ENCODE measurements around the gene MCMBP.
A peak's percentile ranks its signal among the peaks of the same experiment; 100 is the strongest.
"Not testable (repeated sequence)": the region's sequence is repeated elsewhere in the genome, so short reads cannot be mapped to it uniquely, and the experiment has no call there.

Gene MCMBP

DNA sequence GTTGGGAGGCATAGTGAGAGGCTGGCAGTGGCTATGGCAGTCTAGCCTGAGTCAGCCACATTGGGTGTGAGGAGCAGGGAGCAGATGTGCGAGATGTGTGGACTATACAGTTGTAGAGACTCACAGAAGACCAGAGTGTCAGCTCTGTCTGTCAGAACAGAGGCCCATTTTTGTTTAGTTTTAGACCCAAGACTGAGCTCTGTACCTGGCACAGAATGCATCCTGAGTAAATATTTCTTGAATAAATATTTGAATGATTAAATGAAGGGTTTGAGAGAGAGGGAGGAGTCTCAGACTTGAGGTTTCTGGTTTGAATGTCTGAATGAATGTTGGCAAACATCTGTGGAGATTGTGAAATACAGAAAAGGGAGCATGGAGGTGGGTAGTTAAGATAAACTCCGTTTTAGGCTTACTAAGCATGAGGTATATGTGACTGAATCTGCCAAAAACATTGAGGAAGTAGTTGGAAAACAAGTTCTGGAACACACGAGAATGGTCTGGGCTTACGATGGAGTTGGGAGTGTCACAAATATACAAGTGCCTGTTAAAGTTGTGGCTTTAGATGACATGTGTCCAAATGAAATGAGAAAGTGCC, 23.5 kb upstream of the MCMBP start:
- Histone ChIP-seq H3K9me3 (ENCODE audit: control insufficient read depth, low read length) (no peaks in the 10 kb centered on the region), H3K4me3 (ENCODE audit: insufficient read depth, low read depth, low read length, poor library complexity, severe bottlenecking) (no peak overlapping the region), H3K4me1 (ENCODE audit: control insufficient read depth, insufficient read depth, low read length, poor library complexity, severe bottlenecking) (peaks cover 10% of the 10 kb centered on the region), H3K27ac (ENCODE audit: insufficient read depth, low read length, poor library complexity, severe bottlenecking) (no peak overlapping the region), H3K36me3 (ENCODE audit: control insufficient read depth, insufficient read depth, low read length) (peaks cover 10% of the 10 kb centered on the region), H3K27me3 (replicated peaks; ENCODE audit: control insufficient read depth, insufficient read depth, low read length, poor library complexity, severe bottlenecking) (no peaks in the 10 kb centered on the region)
- DNase-seq, result no peak

DNA sequence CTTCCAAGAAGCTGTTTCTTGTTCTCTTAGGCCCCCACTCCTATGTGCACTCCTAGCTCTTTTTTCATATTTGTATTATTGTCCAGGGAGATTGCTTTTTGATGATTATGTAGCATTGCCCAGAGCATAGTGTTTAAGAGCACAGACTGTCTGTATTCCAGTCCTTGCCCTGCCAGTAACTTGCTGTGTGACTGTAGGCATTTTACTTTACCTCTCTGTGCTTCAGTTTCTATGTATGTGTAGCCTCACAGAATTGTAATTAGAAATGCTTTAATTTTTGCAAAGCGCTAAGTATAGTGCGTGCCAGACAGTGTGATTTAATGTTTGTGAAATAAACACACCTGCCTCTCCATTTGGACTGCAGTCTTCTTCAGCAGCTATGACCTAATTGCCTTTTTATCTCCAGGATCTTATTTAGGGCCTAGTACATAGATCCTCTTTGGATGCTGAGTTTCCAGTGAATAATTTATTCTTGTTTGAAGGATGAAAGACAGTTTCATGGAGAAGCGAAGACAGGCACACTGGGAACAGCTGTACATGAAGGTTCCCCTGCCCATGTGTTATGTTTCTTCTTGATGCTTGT, 21.3 kb upstream of the MCMBP start:
- Histone ChIP-seq H3K9me3 (ENCODE audit: control insufficient read depth, low read length) (no peaks in the 10 kb centered on the region), H3K4me1 (ENCODE audit: control insufficient read depth, insufficient read depth, low read length, poor library complexity, severe bottlenecking) (peaks cover 10% of the 10 kb centered on the region), H3K27ac (ENCODE audit: insufficient read depth, low read length, poor library complexity, severe bottlenecking) (no peak overlapping the region), H3K36me3 (ENCODE audit: control insufficient read depth, insufficient read depth, low read length) (peaks cover 9% of the 10 kb centered on the region), H3K27me3 (replicated peaks; ENCODE audit: control insufficient read depth, insufficient read depth, low read length, poor library complexity, severe bottlenecking) (no peaks in the 10 kb centered on the region), H3K4me3 (ENCODE audit: insufficient read depth, low read depth, low read length, poor library complexity, severe bottlenecking) (no peak overlapping the region)
- DNase-seq, result no peak

DNA sequence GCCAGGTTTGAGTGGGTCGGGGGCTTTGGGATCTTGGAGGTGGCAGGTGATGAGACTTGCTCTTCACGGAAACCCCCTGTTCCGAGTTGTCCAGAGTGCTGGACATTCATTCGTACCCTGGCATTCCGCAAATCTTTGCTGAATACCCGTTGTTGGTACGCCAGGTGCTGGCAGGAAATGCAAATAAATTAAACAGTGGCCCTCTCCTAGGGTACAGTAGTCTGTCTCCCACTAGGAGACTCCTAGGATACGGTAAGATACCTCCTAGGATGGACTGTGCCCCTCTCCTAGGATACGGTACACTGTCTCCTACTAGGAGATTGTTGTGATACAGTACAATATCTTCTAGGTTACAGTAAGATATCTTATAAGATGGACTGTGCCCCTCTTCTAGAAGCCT, 20.4 kb upstream of the MCMBP start:
- peak overlapping the region; percentile 82 for H3K4me3 ChIP-seq (ENCODE audit: insufficient read depth, low read depth, low read length, poor library complexity, severe bottlenecking)
- H3K4me1 ChIP-seq (ENCODE audit: control insufficient read depth, insufficient read depth, low read length, poor library complexity, severe bottlenecking), result peaks cover 10% of the 10 kb centered on the region
- peak overlapping the region; percentile 88 for H3K27ac ChIP-seq (ENCODE audit: insufficient read depth, low read length, poor library complexity, severe bottlenecking)
- DNase-seq, result no peak
- no peaks in the 10 kb centered on the region for H3K9me3 ChIP-seq (ENCODE audit: control insufficient read depth, low read length)
- H3K27me3 ChIP-seq (replicated peaks; ENCODE audit: control insufficient read depth, insufficient read depth, low read length, poor library complexity, severe bottlenecking), result no peaks in the 10 kb centered on the region
- H3K36me3 ChIP-seq (ENCODE audit: control insufficient read depth, insufficient read depth, low read length), result peaks cover under 1% of the 10 kb centered on the region

GRCh38 chr10:119892188-119893065, 19.8 kb upstream of the MCMBP start, which contains the start of gene SEC23IP:
Gene SEC23IP, plus strand, starts transcription at chr10:119892730. Its CDS starts 53 bp downstream, at chr10:119892783.
- Histone ChIP-seq H3K27me3 (replicated peaks; ENCODE audit: control insufficient read depth, insufficient read depth, low read length, poor library complexity, severe bottlenecking) (no peaks in the 10 kb centered on the region), H3K36me3 (ENCODE audit: control insufficient read depth, insufficient read depth, low read length) (no peaks in the 10 kb centered on the region), H3K4me3 (ENCODE audit: insufficient read depth, low read depth, low read length, poor library complexity, severe bottlenecking) (peak within 1 kb of the TSS; percentile 82), H3K27ac (ENCODE audit: insufficient read depth, low read length, poor library complexity, severe bottlenecking) (peak within 1 kb of the TSS; percentile 88), H3K4me1 (ENCODE audit: control insufficient read depth, insufficient read depth, low read length, poor library complexity, severe bottlenecking) (peaks cover 10% of the 10 kb centered on the region), H3K9me3 (ENCODE audit: control insufficient read depth, low read length) (no peaks in the 10 kb centered on the region)
- peak; percentile 74 to 86 (median 86) for DNase-seq

DNA sequence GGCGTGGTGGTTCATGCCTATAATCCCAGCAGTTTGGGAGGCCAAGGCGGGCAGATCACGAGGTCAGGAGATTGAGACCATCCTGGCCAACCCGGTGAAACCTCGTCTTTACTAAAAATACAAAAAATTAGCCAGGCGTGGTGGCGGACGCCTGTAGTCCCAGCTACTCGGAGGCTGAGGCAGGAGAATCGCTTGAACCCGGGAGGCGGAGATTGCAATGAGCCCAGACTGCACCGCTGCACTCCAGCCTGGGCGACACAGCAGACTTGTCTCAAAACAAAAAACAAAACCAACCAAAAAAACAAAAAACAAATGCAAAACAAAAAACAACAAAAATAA, 19.2 kb upstream of the MCMBP start:
- H3K27me3 ChIP-seq (replicated peaks; ENCODE audit: control insufficient read depth, insufficient read depth, low read length, poor library complexity, severe bottlenecking); H3K9me3 ChIP-seq (ENCODE audit: control insufficient read depth, low read length); DNase-seq; H3K27ac ChIP-seq (ENCODE audit: insufficient read depth, low read length, poor library complexity, severe bottlenecking); H3K4me1 ChIP-seq (ENCODE audit: control insufficient read depth, insufficient read depth, low read length, poor library complexity, severe bottlenecking); H3K36me3 ChIP-seq (ENCODE audit: control insufficient read depth, insufficient read depth, low read length): not testable (repeated sequence)
- peak overlapping the region; percentile 82 for H3K4me3 ChIP-seq (ENCODE audit: insufficient read depth, low read depth, low read length, poor library complexity, severe bottlenecking)

- not testable (repeated sequence) for H3K9me3 ChIP-seq (ENCODE audit: control insufficient read depth, low read length); H3K36me3 ChIP-seq (ENCODE audit: control insufficient read depth, insufficient read depth, low read length); DNase-seq; H3K27me3 ChIP-seq (replicated peaks; ENCODE audit: control insufficient read depth, insufficient read depth, low read length, poor library complexity, severe bottlenecking); H3K4me3 ChIP-seq (ENCODE audit: insufficient read depth, low read depth, low read length, poor library complexity, severe bottlenecking); H3K27ac ChIP-seq (ENCODE audit: insufficient read depth, low read length, poor library complexity, severe bottlenecking); H3K4me1 ChIP-seq (ENCODE audit: control insufficient read depth, insufficient read depth, low read length, poor library complexity, severe bottlenecking)
Observed at GRCh38 chr10:119890307-119890706, 17.7 kb upstream of the MCMBP start.

- not testable (repeated sequence) for H3K9me3 ChIP-seq (ENCODE audit: control insufficient read depth, low read length); H3K27ac ChIP-seq (ENCODE audit: insufficient read depth, low read length, poor library complexity, severe bottlenecking); H3K27me3 ChIP-seq (replicated peaks; ENCODE audit: control insufficient read depth, insufficient read depth, low read length, poor library complexity, severe bottlenecking); H3K4me1 ChIP-seq (ENCODE audit: control insufficient read depth, insufficient read depth, low read length, poor library complexity, severe bottlenecking); H3K4me3 ChIP-seq (ENCODE audit: insufficient read depth, low read depth, low read length, poor library complexity, severe bottlenecking); H3K36me3 ChIP-seq (ENCODE audit: control insufficient read depth, insufficient read depth, low read length); DNase-seq
Observed at GRCh38 chr10:119889201-119889600, 16.6 kb upstream of the MCMBP start.

- DNase-seq; H3K27ac ChIP-seq (ENCODE audit: insufficient read depth, low read length, poor library complexity, severe bottlenecking); H3K9me3 ChIP-seq (ENCODE audit: control insufficient read depth, low read length); H3K27me3 ChIP-seq (replicated peaks; ENCODE audit: control insufficient read depth, insufficient read depth, low read length, poor library complexity, severe bottlenecking); H3K4me3 ChIP-seq (ENCODE audit: insufficient read depth, low read depth, low read length, poor library complexity, severe bottlenecking); H3K4me1 ChIP-seq (ENCODE audit: control insufficient read depth, insufficient read depth, low read length, poor library complexity, severe bottlenecking); H3K36me3 ChIP-seq (ENCODE audit: control insufficient read depth, insufficient read depth, low read length): not testable (repeated sequence)
Observed at GRCh38 chr10:119888715-119889114, 16.1 kb upstream of the MCMBP start.

GRCh38 chr10:119886070-119886469, 13.4 kb upstream of the MCMBP start:
- not testable (repeated sequence) for H3K9me3 ChIP-seq (ENCODE audit: control insufficient read depth, low read length); H3K27me3 ChIP-seq (replicated peaks; ENCODE audit: control insufficient read depth, insufficient read depth, low read length, poor library complexity, severe bottlenecking); H3K36me3 ChIP-seq (ENCODE audit: control insufficient read depth, insufficient read depth, low read length); H3K4me3 ChIP-seq (ENCODE audit: insufficient read depth, low read depth, low read length, poor library complexity, severe bottlenecking); H3K27ac ChIP-seq (ENCODE audit: insufficient read depth, low read length, poor library complexity, severe bottlenecking); DNase-seq; H3K4me1 ChIP-seq (ENCODE audit: control insufficient read depth, insufficient read depth, low read length, poor library complexity, severe bottlenecking)

Data from effector memory CD4-positive, alpha-beta T cell (primary cell).